NCI-H2227 treated with DMSO at 0.1 percent for 48 hours (cell line): ENCODE results near the gene TPSB2.
"Not testable (repeated sequence)": the region's sequence is repeated elsewhere in the genome, so short reads cannot be mapped to it uniquely, and the experiment has no call there.

Experiments used
- DNase-seq: peaks from one replicate; lab custom pipeline; 2025; lab: John Stamatoyannopoulos, UW

The TPSB2 gene

GRCh38 chr16:1240436-1240835, 10.5 kb upstream of the TPSB2 start, which contains the start of gene TPSAB1:
TPSAB1 (plus strand) TSS chr16:1240705; CDS start chr16:1240939, 234 bp downstream.
- DNase-seq: not testable (repeated sequence)

- DNase-seq: not testable (repeated sequence)
Observed at GRCh38 chr16:1239575-1239974, 9.6 kb upstream of the TPSB2 start.

- DNase-seq: not testable (repeated sequence)
Observed at GRCh38 chr16:1238909-1239308, 8.9 kb upstream of the TPSB2 start.

- DNase-seq: no peak
Observed at GRCh38 chr16:1237990-1238389, 8.0 kb upstream of the TPSB2 start.

- not testable (repeated sequence) for DNase-seq
Observed at GRCh38 chr16:1236659-1237058, 6.7 kb upstream of the TPSB2 start.

GRCh38 chr16:1232049-1232748, 2.2 kb upstream of the TPSB2 start:
- not testable (repeated sequence) for DNase-seq

- not testable (repeated sequence) for DNase-seq
Observed at GRCh38 chr16:1231301-1231700, 1.3 kb upstream of the TPSB2 start.

- not testable (repeated sequence) for DNase-seq
Observed at GRCh38 chr16:1230471-1231212, 658 bp upstream of the TPSB2 start.

- not testable (repeated sequence) for DNase-seq
Observed at GRCh38 chr16:1229476-1229875, 508 bp downstream of the TPSB2 start.

GRCh38 chr16:1228227-1228626, 1.8 kb downstream of the TPSB2 start:
- DNase-seq: not testable (repeated sequence)

GRCh38 chr16:1226692-1227091, 3.3 kb downstream of the TPSB2 start:
- DNase-seq: not testable (repeated sequence)

- not testable (repeated sequence) for DNase-seq
Observed at GRCh38 chr16:1225728-1226311, 4.2 kb downstream of the TPSB2 start.

- no peak for DNase-seq
Observed at GRCh38 chr16:1225051-1225451, 4.9 kb downstream of the TPSB2 start, which contains the start of gene TPSG1. TPSG1 (minus strand) TSS chr16:1225268; CDS start chr16:1225252, 16 bp downstream.

GRCh38 chr16:1224558-1224957, 5.4 kb downstream of the TPSB2 start:
- no peak for DNase-seq

GRCh38 chr16:1223355-1224214, 6.4 kb downstream of the TPSB2 start:
- no peak for DNase-seq

- DNase-seq: no peak
Observed at GRCh38 chr16:1222553-1223354, 7.2 kb downstream of the TPSB2 start.

- DNase-seq: no peak
Observed at GRCh38 chr16:1221628-1222552, 8.1 kb downstream of the TPSB2 start.

GRCh38 chr16:1220841-1221627, 8.9 kb downstream of the TPSB2 start:
- no peak for DNase-seq
